ENCODE measurements around the gene TKT.
"Not testable (repeated sequence)": the region's sequence is repeated elsewhere in the genome, so short reads cannot be mapped to it uniquely, and the experiment has no call there.

Gene TKT

GRCh38 chr3:53255775-53256703 is at the start of gene TKT:
Gene TKT (minus strand): TSS chr3:53256022. CDS start chr3:53255942, 80 bp downstream.
- TF ChIP-seq CTCF (IDR thresholded peaks at IDR 0.05; ENCODE audit: borderline replicate concordance, insufficient read depth, low read depth, low read length): no peak
- H3K4me3 ChIP-seq (ENCODE audit: low read depth, low read length): peak within 1 kb of the TSS; percentile 83

DNA sequence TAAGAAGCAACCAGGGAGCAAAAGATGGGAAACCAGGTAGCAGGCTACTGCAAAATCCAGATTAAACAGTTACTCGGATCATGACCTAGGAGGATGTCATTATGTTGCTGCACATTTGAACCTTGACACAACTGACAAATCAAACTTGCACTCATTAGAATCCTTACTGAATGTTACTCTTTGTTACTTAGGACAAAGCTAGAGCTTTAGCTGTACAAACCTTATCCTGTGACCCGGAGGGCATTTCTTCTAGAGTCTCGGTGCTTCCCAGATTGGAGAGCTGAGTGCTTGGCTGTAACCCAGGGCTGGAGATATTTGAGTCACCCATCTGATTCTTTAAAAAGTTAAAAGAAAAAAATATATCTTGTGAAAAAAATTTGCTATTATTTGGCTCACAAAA is 48.1 kb upstream of the TKT start:
- no peak for TF ChIP-seq CTCF (IDR thresholded peaks at IDR 0.05; ENCODE audit: borderline replicate concordance, insufficient read depth, low read depth, low read length)
- H3K4me3 ChIP-seq (ENCODE audit: low read depth, low read length): no peak overlapping the region

GRCh38 chr3:53303549-53303948 is 47.7 kb upstream of the TKT start:
- TF ChIP-seq CTCF (IDR thresholded peaks at IDR 0.05; ENCODE audit: borderline replicate concordance, insufficient read depth, low read depth, low read length): no peak

GRCh38 chr3:53300826-53301225 is 45.0 kb upstream of the TKT start:
- TF ChIP-seq CTCF (IDR thresholded peaks at IDR 0.05; ENCODE audit: borderline replicate concordance, insufficient read depth, low read depth, low read length): no peak
- H3K4me3 ChIP-seq (ENCODE audit: low read depth, low read length): no peak overlapping the region

More at GRCh38 chr3:53303549-53303948, 47.7 kb upstream of the TKT start:
- H3K4me3 ChIP-seq (ENCODE audit: low read depth, low read length): no peak overlapping the region

DNA sequence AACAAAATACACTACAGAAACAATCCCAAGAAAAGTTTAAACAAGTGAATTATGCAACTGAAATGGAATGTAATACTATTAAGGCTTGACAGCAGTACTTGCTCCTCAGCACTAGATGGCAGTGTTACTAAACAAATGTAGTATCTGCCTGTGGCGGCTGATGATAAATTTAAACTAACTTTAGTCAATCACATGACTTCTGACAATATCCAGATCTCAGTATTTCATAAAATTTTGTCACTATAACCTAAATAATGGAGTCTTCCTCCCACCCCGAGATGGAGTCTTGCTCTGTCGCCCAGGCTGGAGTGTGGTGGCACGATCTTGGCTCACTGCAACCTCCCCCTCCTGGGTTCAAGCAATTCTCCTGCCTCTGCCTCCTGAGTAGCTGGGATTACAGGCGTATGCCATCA is 43.8 kb upstream of the TKT start:
- TF ChIP-seq CTCF (IDR thresholded peaks at IDR 0.05; ENCODE audit: borderline replicate concordance, insufficient read depth, low read depth, low read length): peak; percentile 62
- H3K4me3 ChIP-seq (ENCODE audit: low read depth, low read length): not testable (repeated sequence)

GRCh38 chr3:53295410-53295809 is 39.6 kb upstream of the TKT start:
- TF ChIP-seq CTCF (IDR thresholded peaks at IDR 0.05; ENCODE audit: borderline replicate concordance, insufficient read depth, low read depth, low read length): no peak
- H3K4me3 ChIP-seq (ENCODE audit: low read depth, low read length): no peak overlapping the region

GRCh38 chr3:53293867-53294266 is 38.0 kb upstream of the TKT start:
- no peak for TF ChIP-seq CTCF (IDR thresholded peaks at IDR 0.05; ENCODE audit: borderline replicate concordance, insufficient read depth, low read depth, low read length)
- H3K4me3 ChIP-seq (ENCODE audit: low read depth, low read length): no peak overlapping the region

Data from GM12875 (cell line).